Gastroesophageal sphincter (tissue), 3 donors: ENCODE results near the gene PROM2.

ENCODE experiments used
- EP300 ChIP-seq: sonication (generic); formaldehyde crosslinking; IDR thresholded peaks from one replicate; pipeline ENCODE4 v1.6.1; 2017; ENCODE audit warnings: antibody characterized with exemption, mild to moderate bottlenecking
- POLR2A ChIP-seq, 2 donors: fragments of 450-650 bp; IDR thresholded peaks; one replicate each; pipeline ENCODE4 v1.6.1; 2017; ENCODE audit warnings: antibody characterized with exemption in 2 of 2, mild to moderate bottlenecking in 2 of 2, moderate library complexity in 1 of 2
- POLR2AphosphoS5 ChIP-seq: sonication (generic); formaldehyde crosslinking; IDR thresholded peaks from one replicate; pipeline ENCODE4 v1.6.1; 2017; ENCODE audit warnings: antibody characterized with exemption
- TF ChIP-seq, protein P1 (sequence below), 4 experiments: fragments of 200-600 bp in 2 of 4; fragments of 450-650 bp in 2 of 4; sonication (generic) in 1 of 4; IDR thresholded peaks; one replicate each; pipeline ENCODE4 v1.5.1; 2017 to 2019; ENCODE audit warnings: antibody characterized with exemption in 4 of 4, mild to moderate bottlenecking in 2 of 4, moderate library complexity in 2 of 4

DNA sequence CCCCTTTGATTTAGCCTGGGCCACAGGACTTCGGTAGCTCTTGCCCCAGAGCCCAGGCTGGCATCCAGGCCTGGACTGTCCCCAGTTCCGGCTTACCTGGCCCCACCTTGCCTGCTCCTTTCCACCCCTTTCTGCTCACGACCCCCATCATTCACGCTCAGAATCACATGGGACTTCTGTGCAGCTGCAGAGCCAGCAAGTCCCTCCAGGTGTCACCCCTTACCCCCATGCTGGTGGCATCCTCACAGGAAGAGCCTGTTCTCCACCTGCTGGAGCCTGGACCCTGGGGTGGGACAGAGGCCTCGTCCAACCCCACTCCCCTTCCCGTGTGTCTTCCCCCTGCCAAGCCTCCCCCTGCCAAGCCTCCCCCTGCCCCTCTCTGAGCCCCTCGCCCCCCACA lies 15.0 kb downstream of the PROM2 start:
- TF ChIP-seq, protein P1, sequence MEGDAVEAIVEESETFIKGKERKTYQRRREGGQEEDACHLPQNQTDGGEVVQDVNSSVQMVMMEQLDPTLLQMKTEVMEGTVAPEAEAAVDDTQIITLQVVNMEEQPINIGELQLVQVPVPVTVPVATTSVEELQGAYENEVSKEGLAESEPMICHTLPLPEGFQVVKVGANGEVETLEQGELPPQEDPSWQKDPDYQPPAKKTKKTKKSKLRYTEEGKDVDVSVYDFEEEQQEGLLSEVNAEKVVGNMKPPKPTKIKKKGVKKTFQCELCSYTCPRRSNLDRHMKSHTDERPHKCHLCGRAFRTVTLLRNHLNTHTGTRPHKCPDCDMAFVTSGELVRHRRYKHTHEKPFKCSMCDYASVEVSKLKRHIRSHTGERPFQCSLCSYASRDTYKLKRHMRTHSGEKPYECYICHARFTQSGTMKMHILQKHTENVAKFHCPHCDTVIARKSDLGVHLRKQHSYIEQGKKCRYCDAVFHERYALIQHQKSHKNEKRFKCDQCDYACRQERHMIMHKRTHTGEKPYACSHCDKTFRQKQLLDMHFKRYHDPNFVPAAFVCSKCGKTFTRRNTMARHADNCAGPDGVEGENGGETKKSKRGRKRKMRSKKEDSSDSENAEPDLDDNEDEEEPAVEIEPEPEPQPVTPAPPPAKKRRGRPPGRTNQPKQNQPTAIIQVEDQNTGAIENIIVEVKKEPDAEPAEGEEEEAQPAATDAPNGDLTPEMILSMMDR (IDR thresholded peaks at IDR 0.05), result no peak
- TF ChIP-seq POLR2A (IDR thresholded peaks at IDR 0.05) (no peak), EP300 (no peak), POLR2AphosphoS5 (no peak)
